KOPT-K1 (cell line): ENCODE data around the gene IRF2BPL.

Source experiments
- H3K27ac ChIP-seq: fragments of 200-600 bp; sonication (generic); 2 replicates; pipeline ENCODE4 v1.5.1; 2016; ENCODE audit warnings: antibody characterized with exemption, mild to moderate bottlenecking, low read depth, low read length; ENCODE audit not compliant: poor library complexity, severe bottlenecking
- H3K36me3 ChIP-seq: fragments of 200-600 bp; sonication (generic); 2 replicates; pipeline ENCODE4 v1.5.1; 2017; ENCODE audit warnings: antibody characterized with exemption, mild to moderate bottlenecking, low read length, moderate library complexity; ENCODE audit not compliant: insufficient read depth
- H3K9me3 ChIP-seq: fragments of 200-600 bp; sonication (generic); 2 replicates; pipeline ENCODE4 v1.5.1; 2017; ENCODE audit warnings: antibody characterized with exemption, low read length, mild to moderate bottlenecking; ENCODE audit not compliant: insufficient read depth, poor library complexity, severe bottlenecking

IRF2BPL gene

DNA sequence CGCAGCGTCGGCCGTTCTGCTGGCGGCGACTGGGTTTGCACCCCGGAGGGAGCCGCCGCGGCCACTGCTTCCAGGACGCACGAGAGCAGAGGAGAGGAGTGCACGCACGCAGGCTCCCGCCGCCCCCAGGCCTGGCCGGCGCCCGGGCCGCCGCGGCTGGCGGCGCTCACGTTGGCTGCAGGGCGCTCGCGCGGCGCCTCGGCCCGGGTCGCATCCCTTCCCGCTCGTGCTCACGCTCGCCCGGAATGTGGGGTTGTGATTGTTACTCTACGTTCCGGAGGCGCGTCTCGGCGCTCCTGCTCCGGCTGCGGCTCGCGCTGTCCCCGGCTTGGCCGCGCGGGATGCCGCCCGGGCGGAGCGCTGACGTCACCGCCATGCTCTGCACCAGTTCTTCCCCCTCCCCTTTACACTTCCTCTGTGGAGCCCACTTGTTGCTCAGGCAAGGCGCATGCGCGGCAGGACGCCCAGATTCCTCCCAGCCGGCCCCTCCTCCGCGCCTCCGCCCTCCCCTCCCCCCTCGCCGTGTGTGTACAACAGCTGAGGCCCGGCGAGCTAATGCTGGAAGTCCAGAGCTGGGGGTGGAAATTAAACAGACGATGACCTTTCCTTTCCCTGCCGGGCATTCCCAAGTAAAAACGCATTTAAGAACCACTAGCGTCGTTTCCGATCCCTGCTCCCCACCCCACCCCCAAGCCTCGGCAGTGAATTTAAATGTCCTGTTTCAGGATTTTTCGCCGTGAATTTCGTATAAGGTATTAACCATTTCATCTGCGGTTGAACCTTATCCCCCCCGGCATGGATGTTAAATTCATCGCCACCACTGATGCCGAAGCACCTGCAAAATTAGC is at the start of gene IRF2BPL:
Gene IRF2BPL, minus strand, starts transcription at position 325 of the 848 bp plus-strand sequence. CDS start 916 bp downstream, outside the sequence.
- Histone ChIP-seq H3K27ac (peak within 1 kb of the TSS; percentile 94), H3K9me3 (no peaks in the 10 kb centered on the region), H3K36me3 (peaks cover 28% of the 10 kb centered on the region)

DNA sequence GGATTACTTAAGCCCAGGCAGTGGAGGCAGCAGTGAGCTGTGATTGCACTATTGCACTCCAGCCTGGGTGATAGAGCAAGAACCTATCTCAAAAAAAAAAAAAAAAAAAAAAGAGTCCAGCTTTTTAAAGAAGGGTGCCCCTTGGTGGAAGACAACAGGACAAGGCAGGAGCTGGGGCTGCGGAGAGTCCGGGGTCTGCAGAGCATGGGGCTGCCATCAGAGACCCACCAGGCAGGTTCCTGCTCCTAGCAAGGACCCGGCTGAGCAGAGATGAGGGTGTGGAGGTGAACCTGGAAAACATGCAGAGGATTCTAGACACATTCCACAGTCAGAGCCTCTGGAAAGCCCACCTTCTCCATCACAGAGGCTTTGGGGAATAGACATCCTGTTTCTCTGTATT is 48.5 kb upstream of the IRF2BPL start:
- Histone ChIP-seq H3K36me3 (no peaks in the 10 kb centered on the region), H3K9me3 (no peaks in the 10 kb centered on the region), H3K27ac (no peak overlapping the region)

DNA sequence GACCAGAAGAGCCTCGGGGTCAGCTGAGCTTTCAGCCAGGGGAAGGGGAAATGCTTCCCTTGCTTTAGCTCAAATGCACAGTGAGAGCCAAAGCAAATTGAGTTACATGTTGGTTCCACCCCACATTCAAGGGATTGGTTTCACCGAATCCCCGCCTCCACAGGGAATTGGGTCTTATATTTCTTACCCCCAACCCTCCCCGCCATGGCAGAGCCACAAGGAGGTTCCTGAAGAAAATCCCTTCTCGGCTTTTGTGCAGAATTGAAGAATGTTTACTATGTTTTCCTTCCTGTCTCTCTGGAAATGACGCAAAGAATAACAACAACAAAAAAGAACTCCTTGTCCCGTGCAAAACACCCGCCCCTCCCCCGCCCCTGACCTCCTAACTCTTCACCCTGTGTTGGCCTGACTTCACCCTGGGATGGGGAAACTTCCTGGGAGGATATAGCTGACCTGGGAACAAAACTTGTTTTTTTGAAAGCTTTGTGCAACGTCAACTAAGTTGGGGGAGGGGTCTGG is 47.7 kb upstream of the IRF2BPL start:
- no peak overlapping the region for H3K27ac ChIP-seq
- no peaks in the 10 kb centered on the region for H3K36me3 ChIP-seq
- H3K9me3 ChIP-seq: no peaks in the 10 kb centered on the region

DNA sequence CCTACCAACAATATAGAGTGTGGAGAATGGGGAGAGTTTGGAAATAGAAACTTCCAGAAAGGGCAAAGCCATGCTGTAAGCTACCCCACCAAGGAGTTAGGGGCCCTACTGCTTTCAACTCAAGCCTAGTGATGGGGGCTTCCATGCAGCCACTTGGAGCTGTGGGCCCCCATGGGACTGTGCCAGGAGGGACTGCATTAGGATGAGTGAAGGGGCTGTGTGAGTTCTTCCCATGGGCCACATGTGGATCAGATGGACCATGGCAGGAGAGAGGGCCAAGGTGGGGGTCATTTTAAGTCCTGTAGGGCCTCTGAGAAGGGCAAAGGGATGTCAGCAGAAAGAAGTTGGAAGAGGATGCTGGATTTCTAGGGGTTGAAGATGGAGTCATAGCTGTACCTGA is 46.5 kb upstream of the IRF2BPL start:
- no peaks in the 10 kb centered on the region for H3K9me3 ChIP-seq
- no peaks in the 10 kb centered on the region for H3K36me3 ChIP-seq
- no peak overlapping the region for H3K27ac ChIP-seq

DNA sequence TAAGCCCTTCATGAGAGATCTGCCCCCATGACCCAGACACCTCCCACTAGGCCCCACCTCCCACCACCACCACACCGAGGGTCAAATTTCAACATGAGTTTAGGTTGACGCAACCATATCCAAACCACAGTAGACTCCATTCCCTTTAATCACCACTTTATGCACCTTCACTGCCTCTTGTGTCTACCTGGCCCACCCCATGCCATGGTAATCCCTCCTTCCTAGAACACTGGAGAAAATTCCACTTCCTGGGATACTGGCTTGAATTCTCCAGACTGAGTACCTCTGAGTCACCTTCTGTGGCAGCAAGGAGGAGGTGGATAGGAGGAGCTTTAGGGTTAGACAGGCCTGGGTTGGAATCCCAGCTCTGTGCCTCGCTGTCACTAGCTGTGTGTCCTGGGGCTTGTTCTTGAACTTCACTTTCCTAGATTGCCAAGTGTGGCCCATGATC is 43.5 kb upstream of the IRF2BPL start:
- Histone ChIP-seq H3K9me3 (no peaks in the 10 kb centered on the region), H3K27ac (no peak overlapping the region), H3K36me3 (no peaks in the 10 kb centered on the region)

DNA sequence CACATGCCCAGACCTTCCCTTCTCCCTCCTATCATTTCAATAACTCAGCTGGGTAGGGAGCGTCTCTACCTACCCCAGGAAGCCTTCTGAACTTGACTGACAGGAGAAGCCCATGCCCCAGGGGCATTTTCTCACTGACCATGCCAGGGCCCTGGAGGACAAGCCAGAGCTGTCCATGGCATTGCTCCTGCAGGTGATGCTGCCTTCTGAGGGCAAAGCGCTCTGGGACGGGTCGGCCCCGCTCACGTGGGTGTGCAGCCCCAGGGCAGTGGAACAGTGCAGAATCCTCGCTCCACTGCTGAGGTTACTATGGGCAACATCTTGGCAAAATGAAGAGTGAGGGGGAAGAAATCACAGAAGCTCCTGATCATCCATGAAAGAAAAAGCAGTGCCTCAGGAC is 41.0 kb upstream of the IRF2BPL start:
- Histone ChIP-seq H3K27ac (no peak overlapping the region), H3K9me3 (no peaks in the 10 kb centered on the region), H3K36me3 (no peaks in the 10 kb centered on the region)

DNA sequence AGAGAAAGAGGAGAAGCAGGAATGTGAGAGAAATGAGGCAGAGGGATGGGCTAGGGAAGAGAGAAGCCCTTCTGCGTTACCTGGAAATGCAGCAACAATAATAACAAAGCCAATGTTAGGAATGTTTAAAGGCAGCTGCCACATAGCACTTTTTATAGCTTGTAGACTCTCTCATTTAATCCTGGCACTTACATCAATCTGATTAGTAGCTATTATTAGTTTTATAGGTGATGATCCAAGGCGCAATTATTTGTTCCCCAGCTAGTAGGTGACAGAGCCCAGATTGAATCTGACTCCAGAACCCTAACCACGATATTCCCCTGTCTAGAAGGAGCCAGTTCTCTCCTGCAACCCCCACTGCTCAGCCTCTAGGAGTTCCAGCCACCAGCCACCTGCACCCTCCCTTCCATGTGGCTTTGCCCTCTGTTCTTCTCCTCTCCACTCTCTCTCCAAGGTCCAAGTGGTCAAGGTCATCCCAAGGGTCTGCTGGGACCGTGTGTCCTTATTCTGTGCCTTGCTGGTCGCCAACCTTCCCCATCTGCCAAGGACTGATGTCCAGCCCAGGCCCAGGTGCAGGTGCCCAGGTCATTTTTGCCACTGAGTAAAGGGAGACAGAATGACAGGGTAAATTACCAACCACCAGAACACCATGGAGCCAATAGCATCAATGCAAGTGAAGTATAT is 40.2 kb upstream of the IRF2BPL start:
- Histone ChIP-seq H3K27ac (no peak overlapping the region), H3K36me3 (no peaks in the 10 kb centered on the region)

DNA sequence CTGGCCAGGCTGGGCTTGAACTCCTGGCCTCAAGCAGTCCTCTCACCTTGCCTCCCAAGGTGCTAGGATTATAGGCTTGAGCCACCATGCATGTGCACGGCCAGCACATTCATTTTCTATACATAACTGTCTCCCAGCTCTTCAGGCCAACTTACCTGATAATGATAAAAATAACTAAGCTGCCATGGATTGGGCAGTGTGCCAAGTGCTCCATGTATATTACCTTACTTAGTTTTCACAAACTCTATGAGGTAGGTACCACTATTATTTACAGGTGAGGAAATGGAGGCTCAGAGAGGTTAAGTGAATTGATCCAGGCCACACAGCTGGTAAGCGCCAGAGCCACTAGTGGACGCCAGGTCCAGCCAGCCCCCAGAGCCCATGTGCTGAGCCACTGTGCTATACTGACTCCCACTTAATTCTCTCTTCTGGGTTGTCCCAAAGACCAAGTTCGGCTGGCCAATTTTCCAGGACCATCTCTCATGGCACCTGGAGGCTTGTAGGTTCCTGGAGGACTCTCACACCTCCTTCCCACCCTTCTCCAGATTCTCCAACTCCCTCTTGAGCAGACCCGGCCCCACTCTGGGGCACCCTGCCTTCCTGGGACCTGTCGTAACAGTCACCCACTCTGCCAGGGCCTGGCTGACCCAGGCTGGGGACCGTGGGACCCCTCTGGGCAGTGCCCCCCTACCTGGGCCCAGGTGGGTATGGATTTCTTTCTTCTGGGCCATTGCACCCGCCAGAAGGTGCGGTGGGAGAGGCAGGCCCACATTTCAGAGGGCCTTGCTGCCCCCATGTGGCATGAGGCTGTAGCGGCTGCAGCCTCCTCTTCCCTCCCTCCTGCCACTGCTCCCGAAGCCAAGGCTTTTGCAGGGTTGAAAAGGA is 39.4 kb upstream of the IRF2BPL start:
- H3K9me3 ChIP-seq: no peaks in the 10 kb centered on the region
- no peaks in the 10 kb centered on the region for H3K36me3 ChIP-seq
- H3K27ac ChIP-seq: no peak overlapping the region

More for the DNA sequence above, 40.2 kb upstream of the IRF2BPL start:
- H3K9me3 ChIP-seq: no peaks in the 10 kb centered on the region

DNA sequence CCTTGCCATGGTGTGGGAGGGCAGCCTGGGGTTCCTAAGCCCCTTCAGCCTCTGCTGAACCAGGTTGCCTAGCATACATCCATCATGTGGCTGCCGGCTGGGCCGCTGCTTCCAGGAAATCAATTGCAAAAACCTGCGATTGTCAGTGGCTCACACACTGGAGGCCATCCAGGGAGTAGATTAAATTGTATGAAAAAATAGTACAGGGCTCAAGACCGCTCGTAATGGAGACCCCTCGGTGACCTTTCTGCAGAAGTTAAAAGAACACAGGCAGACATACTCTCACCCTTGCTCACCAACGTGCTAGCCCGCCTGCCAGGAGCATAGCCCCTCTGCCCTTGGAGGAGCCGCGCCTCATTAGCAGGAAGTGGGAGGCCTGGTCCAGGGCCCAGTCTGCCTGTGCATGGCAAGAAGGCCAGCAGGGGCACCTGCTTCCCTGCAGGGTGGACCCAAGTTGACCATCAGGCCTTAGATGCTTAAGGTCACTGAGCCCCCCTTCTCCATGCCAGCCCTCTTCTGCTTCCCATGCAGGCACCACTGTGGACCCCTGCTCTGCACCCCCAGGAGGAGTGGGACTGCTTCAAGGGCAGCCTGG is 38.2 kb upstream of the IRF2BPL start:
- H3K27ac ChIP-seq: no peak overlapping the region
- H3K36me3 ChIP-seq: no peaks in the 10 kb centered on the region
- H3K9me3 ChIP-seq: no peaks in the 10 kb centered on the region

DNA sequence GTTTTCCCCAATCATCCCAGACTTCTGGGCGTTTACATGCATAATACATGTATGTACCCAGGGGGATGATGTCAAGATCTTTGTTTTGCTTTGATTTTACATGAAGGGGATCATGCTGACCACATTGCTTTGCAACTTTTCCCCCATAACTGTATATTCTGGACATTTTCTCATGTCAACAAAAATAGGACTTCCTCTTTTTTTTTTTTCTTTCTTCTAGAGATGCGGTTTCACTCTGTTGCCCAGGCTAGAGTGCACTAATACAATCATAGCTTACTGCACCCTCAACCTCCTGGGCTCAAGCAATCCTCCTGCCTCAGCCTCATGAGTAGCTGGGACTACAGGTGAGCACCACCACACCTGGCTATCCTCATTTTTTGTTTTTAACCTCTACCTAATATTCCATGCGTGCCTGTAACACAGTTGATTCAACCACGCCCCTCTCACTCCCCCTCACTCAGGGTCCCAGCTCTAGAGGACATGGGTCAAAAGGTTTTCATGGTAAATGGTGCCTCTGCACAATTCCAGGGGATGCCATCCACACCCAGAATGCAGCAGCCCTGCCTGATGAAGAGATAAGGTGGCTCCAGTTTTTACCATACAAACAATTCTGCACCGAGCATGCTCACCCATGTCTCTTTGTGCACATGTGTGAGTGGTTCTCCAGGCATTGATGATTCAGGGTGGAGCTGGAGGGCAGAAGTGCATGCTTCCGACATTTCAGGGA is 37.5 kb upstream of the IRF2BPL start:
- Histone ChIP-seq H3K27ac (no peak overlapping the region), H3K36me3 (no peaks in the 10 kb centered on the region), H3K9me3 (no peaks in the 10 kb centered on the region)

DNA sequence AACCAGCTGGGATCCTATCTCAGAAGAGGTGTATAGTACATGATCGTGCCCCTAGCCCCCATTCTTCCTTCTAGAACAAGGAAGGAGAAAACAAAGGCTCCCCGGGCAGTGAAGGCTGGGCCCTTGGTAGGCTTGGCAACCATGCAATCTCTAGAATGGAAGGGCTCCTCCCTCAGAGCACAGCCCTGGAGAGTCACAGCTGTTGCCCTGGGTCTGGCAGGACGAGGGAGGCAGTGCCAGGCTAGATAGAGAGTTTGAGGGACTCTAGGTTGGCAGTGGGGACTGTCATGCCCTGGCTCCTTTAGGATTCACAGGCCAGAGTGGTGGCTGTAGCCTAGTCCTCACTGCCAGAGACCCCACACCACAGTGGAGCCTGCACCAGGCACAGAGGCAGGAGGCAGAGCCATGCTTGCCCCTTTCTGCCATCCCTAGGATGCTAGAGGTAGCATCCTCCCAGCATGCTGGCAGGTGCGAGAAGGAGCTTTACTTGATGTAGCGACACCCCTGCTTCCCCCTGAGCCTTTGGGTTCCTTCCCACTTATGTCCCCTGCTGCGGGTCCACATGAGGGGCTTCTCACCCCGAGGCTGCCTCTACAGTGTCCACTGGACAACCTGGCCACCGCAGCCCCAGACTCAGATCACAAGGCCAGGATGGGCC is 36.1 kb upstream of the IRF2BPL start:
- H3K27ac ChIP-seq: no peak overlapping the region
- H3K36me3 ChIP-seq: no peaks in the 10 kb centered on the region
- H3K9me3 ChIP-seq: no peaks in the 10 kb centered on the region

DNA sequence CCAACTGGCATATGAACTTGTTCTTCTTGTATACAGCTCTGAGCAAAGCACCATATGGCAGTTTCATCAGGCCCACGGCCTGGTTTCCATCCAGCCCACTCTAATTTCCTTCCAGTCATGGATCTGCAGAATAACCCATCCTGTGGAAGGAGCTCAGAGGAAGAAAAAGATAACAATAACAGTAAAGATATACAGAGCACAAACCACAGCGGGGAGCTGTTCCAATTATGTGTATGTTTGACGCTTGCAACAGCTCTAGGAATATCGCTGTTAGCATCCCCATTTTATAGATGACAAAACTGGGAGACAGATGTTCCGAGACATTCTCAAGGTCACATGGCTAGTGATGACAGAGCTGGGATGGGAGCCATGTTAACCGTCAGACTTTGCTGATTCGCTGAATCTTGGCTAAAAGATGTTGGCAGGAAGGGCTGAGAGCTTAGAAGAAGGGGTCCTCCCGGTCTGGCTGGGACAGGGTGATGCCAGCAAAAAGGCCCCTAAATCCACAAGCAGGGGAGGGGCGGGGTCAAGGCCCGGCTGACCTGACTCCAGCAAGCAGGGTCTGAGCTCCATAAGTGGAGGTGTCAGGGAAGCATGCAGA is 35.2 kb upstream of the IRF2BPL start:
- H3K36me3 ChIP-seq: no peaks in the 10 kb centered on the region
- no peak overlapping the region for H3K27ac ChIP-seq
- H3K9me3 ChIP-seq: no peaks in the 10 kb centered on the region

DNA sequence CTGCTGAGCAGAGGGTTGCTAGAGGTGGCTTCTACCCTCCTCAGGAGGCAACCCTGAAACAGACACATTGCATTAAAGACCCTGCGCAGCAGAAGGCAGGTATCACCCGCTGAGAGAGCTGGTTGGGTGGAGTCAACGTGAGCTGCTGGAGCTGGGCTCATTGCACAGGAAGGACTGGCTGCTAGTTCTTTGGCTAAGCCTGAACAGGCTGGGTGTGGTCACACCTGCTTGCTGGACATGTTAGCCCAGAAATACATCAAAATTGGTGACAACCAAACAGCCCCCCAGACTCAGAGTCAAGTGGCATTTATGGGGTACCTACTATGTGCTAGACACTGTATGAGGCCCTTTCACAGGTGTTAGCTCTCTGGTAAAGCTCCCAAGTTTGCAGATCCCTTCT is 33.8 kb upstream of the IRF2BPL start:
- no peaks in the 10 kb centered on the region for H3K36me3 ChIP-seq
- H3K27ac ChIP-seq: peak overlapping the region; percentile 31
- no peaks in the 10 kb centered on the region for H3K9me3 ChIP-seq
